Brain pericyte (primary cell): Measurements from ENCODE around the gene GABBR2.

Experiments used
- DNase-seq: peaks from one replicate; pipeline ENCODE4 v3.0.0-alpha.2; 2012; ENCODE audit warnings: low read depth, low spot score

Gene GABBR2

DNA sequence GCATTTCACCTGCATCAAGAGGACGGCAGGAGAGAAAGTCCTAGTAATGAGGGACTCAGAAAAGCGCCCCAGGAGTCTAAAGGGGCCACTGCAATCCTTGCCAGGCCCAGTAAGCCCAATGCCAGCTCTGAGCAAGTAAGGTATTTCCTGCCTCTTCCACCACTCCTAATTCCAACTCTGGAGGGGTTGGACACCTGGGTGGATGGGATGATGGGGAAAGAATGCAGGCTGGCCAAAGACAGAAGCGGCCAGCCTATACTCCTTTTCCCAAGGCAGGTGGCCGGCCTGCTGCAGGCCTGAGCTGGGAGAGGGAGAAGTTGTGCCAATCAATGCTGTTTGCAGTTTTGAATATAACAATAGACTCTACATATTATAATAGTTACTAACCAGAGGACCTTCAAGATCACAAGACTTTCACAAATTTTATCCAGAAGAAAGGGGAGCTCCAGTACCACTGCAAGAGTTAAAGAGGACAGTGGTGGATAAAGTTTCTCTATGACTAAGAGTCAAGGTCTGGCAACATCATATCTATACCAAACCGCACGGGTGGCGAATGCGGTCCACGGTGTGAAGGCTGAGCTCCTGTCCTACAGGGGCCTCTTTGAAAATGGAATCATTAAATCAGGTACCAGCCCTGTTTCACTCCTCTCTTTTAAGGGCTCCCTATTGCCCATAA is 338.3 kb downstream of the GABBR2 start:
- DNase-seq, result no peak

DNA sequence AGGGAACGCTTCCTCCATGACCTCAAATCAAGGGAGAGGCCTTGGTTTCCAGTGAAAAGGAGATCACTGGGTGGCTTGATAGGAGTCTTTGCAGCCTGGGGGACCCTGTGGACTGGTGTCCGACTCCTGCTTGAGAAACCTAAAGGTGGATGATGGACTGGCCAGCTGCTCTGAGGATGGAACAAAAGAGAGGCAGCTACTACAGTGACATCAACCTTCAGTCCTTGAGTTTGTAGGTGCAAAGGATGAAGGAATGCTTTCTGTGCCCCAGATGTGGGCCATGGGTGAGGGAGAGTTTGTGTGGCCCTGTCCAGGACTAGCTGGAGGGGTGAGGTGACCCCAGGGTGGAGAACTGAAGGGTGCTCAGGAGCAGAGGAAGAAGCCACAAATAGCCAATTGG is 338.8 kb downstream of the GABBR2 start:
- no peak for DNase-seq

GRCh38 chr9:98369471-98369870 is 339.3 kb downstream of the GABBR2 start:
- DNase-seq, result no peak

- no peak for DNase-seq
Measured at GRCh38 chr9:98369066-98369425, 339.7 kb downstream of the GABBR2 start.

GRCh38 chr9:98368366-98369065 is 340.2 kb downstream of the GABBR2 start:
- no peak for DNase-seq

DNA sequence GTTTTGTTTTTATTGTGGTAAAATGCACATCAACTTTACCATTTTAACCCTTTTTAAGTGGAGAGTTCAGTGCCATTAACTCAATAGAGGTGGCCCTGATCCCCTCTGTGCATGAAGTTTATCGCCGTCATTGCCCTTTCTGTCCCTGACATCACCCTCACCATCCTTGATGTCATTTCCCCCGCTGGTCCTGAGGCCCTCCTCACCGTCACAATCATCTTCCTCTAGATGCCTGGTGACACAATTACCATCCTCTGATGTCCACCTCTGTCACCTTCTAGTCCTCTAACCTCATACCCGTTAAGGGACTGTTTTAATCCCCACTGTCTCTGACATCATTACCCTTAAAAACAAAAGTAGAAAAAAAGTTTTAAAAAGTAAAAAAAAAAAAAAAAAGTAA is 340.8 kb downstream of the GABBR2 start:
- DNase-seq, result no peak

DNA sequence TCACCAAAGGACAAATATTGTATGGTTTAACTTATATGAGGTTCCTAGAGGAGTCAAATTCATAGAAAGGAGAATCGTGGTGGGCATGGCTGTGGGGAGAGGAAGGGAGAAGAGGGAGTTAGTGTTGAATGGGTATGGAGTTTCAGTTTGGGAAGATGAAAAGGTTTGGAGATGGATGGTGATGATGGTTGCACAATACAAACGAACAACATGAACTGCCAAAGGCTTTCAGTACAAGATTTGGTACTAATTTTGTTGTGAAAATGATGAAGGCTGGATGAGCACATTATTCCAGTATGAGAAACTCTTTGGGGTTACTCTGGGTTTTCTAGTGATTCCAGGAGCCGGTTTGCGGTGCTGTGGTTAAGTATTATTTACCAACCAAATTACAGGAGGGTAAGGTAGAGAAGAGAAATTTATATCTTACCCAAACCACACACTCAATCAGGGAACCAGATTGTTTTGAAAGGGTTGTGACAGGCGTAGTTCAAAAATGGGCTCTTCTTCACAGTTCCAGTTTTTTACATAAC is 341.3 kb downstream of the GABBR2 start:
- DNase-seq, result no peak

- DNase-seq, result no peak
Measured at GRCh38 chr9:98365781-98366180, 343.0 kb downstream of the GABBR2 start.

GRCh38 chr9:98365227-98365669 is 343.5 kb downstream of the GABBR2 start:
- DNase-seq, result no peak

DNA sequence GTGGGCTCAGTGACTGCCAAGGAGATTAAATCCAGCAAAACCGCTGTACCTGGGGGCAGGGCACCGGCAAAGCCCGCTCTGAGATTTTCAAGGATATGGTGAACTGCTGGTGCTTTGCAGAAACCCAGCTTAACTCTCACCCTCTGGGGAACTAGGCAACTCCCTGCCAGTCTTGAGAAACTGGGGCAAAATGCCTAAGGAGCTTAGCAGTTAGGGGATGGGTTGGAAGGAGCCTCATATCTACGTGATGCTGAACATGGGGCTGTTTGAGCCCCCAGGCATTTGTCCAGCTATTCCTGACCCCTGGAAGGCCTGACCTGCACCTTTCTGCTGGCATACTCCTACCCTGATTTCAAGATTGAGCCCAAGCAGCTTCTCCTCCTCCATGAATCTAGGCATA is 344.6 kb downstream of the GABBR2 start:
- no peak for DNase-seq

GRCh38 chr9:98363644-98364043 is 345.1 kb downstream of the GABBR2 start:
- no peak for DNase-seq

DNA sequence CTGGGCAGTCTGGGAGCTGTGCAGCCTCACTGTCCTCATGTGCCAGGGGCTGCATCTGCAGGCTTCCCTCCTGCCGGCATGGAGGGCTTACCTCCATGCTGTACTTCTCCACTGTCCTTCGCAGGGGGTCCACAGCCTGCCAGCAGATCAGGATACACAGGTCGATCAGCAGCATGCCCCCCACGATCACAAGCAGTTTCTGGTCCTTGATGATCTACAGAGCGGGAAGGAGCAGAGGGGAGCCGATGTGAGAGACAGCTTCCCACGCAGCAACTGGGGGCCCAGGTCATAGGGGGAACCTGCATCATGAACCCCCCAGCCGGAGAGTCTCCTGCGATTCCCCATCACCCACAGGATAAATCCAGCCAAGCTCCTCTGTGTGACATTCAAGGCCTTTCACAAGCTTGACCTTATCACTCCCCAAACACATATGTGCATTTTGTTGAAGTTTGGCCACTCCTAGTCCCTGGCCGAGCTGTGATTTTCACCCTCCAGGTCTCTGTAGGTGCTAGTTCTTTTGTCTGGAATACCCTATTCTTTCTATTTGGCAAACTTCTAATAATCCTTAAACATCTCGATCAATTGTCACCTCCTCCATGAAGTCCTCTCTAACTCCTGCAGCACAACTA is 346.0 kb downstream of the GABBR2 start:
- no peak for DNase-seq

DNA sequence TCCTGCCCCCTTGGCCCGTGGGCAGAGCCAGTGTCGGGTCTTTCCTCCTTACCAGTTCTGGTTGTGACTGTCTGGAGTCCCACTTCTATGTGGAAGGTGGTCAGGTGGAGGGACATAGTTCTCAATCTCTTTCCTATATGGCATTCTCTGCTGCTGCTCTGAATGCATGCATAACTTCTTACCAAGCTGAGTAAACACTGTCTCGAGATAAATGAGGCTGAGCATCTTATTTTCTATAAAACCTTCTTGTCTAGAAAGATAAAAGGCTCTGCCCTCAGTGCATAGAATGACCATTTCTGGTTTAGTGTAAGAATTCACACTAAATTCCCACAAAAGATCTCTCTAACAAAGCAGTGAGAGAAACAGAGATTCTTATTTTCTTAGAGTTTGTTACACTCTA is 347.1 kb downstream of the GABBR2 start:
- no peak for DNase-seq

DNA sequence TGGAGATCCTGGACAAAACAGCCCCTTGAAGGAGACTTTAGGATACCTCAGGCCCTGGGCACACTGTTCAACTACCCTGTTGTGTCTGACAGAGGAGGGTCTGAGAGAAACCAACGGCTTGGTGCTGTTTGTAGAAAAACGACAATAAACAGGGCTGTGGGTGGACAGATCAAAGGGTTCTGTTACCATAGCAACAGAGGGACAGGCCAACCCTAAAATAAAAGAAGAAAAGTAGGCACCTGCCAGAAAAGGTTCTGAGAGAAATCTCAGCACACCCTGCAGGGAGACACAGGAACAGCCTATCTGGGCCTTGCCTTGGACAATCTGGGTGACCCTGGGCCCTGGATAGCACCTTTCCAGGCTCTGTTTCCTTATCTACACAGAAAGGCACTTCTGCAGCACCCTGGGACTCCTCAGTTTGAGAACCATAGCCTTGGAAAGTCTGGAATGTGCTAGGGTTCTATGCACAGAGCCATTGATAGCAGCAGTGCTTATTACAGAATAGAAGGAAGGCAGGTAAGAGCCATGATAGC is 348.5 kb downstream of the GABBR2 start:
- no peak for DNase-seq

DNA sequence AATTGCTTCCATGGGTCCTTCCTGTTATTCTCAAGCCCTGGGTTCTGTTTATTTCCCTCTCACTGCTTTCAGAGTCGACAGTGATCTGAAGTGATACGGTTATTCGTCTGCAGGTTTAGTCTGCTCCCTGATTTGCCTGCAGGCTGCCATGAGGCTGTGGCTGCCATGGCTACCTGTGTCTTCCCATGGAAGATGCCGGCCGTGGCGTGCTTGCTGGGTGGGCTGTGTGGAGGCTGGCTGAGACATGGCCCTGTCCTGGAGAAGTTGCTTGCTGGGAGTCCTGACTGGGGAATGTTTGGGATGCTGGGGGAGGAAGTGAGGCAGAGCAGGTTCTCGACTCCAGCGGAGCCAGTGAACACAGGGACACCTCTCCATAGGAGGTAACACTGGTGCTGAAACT is 349.2 kb downstream of the GABBR2 start:
- DNase-seq, result no peak

GRCh38 chr9:98357921-98358535 is 350.7 kb downstream of the GABBR2 start:
- no peak for DNase-seq

DNA sequence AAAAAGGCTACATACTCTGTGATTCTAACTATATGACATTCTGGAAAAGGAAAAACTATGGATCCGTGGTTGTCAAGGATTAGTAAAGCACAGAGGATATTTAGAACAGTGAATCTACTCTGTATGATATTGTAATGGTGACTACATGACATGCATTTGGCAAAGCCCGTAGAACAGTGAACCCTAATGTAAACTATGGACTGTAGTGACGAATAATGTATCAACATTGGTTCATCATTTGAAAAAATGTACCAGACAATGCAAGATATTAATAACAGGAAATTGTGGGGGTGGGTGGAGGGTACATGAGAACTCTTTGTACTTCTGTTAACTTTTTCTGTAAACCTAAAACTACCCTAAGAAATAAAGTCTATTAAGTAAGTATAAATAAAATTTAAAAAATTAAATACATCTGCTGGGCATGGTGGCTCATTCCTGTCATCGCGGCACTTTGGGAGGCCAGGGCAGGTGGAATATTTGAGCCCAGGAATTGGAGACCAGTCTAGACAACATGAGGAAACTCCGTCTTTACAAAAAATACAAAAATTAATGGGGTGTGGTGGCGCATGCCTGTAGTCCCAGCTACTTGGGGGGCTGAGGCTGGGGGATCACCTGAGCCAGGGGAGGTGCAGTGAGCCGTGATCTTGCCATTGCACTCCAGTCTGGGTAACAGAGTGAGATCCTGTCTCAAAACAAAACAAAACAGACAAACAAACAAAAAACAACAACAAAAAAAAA is 351.6 kb downstream of the GABBR2 start:
- DNase-seq, result no peak

GRCh38 chr9:98356326-98356725 is 352.4 kb downstream of the GABBR2 start:
- no peak for DNase-seq

GRCh38 chr9:98351370-98351769 is 357.4 kb downstream of the GABBR2 start:
- DNase-seq, result no peak

DNA sequence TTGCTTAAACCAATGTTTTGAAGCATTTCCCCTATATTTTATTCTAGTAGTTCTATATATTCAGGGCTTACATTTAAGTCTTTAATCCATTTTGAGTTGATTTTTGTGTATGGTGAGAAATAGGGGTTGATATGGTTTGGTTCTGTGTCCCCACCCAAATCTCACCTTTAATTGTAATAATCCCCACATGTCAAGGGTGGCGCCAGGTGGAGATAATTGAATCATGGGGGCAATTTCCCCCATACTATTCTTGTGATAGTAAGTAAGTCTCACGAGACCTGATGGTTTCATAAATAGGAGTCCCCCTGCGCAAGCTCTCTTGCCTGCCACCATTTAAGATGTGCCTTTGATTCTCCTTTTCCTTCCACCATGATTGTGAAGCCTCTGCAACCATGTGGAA is 361.1 kb downstream of the GABBR2 start:
- DNase-seq, result no peak

DNA sequence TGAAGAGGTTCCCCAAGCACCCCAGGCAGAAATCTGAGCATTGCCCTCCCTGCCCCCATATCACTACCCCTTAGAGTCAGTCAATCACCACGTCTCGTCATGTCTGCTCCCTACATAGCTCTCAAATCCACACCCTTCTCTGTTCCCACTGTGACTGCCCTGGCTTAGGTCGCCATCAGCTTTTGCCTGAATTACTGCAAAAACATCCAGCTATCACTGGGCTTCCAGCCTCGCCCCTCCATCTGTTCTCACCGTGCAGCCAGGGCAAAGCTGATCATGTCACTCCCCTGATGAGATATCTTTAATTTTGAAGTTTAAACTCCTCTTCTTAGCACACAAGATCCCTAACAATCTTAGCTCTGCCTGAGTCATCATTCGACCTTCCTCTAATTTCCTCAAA is 363.7 kb downstream of the GABBR2 start:
- DNase-seq, result no peak
